Measurements from ENCODE around the gene NIPA2. TPM values are rescaled to one million over a fixed set of nuclear protein-coding genes. Genes with fewer than 3 reads are reported as not detected.

The NIPA2 gene
- total RNA-seq, 1 experiment from 2014 or later, result 77.9 TPM

GRCh38 chr15:22913646-22914380 lies 75.3 kb downstream of the NIPA2 start:
- H2BK120ac ChIP-seq (ENCODE audit: low read depth, low read length, poor library complexity, severe bottlenecking), result no peak overlapping the region
- no peak overlapping the region for H4K91ac ChIP-seq (ENCODE audit: insufficient read length, low read depth, low read length)
- H3K4me2 ChIP-seq (ENCODE audit: insufficient read depth, insufficient read length, low read length), result no peak overlapping the region
- no peak overlapping the region; the same call in 1 of the 2 replicates for H3K14ac ChIP-seq (ENCODE audit: insufficient read depth, low read length)
- H3K23ac ChIP-seq (ENCODE audit: insufficient read length, low read depth, low read length), result no peak overlapping the region
- H2BK12ac ChIP-seq (ENCODE audit: insufficient read length, low read depth, low read length), result no peak overlapping the region
- H3T11ph ChIP-seq (ENCODE audit: low read length), result no peak overlapping the region
- H3K56ac ChIP-seq (ENCODE audit: insufficient read length, low read depth, low read length), result no peak overlapping the region
- no peaks in the 10 kb centered on the region for H4K20me1 ChIP-seq (ENCODE audit: control insufficient read depth, insufficient read depth, insufficient read length)
- H3K4me3 Mint-ChIP-seq, result no peak overlapping the region
- H3K9ac ChIP-seq (ENCODE audit: extremely low read depth, insufficient read length, low read length), result no peak overlapping the region
- no peaks in the 10 kb centered on the region for H3K79me1 ChIP-seq (ENCODE audit: insufficient read depth, low read depth, low read length, poor library complexity, severe bottlenecking)
- no CpG with 5 or more reads among the region's 13 CpGs for WGBS (ENCODE audit: extremely low coverage, insufficient read length, low lambda C conversion rate)
- H3K27me3 Mint-ChIP-seq (ENCODE audit: low read depth), result no peaks in the 10 kb centered on the region
- no peaks in the 10 kb centered on the region for H3K27me3 ChIP-seq (ENCODE audit: insufficient read depth, low read length)
- no peaks in the 10 kb centered on the region for H3K4me1 Mint-ChIP-seq
- H3K79me2 ChIP-seq (ENCODE audit: insufficient read depth, low read length), result no peaks in the 10 kb centered on the region
- H3K18ac ChIP-seq (ENCODE audit: insufficient read length, low read depth, low read length), result no peak overlapping the region
- no peaks in the 10 kb centered on the region for H3K4me1 ChIP-seq (ENCODE audit: insufficient read depth, low read length)
- H3K36me3 Mint-ChIP-seq (ENCODE audit: insufficient read depth in 1 of 3, low read depth in 3 of 3), result peaks cover 22 to 60% (median 40%) of the 10 kb centered on the region in 3 experiments
- H3K27ac ChIP-seq (ENCODE audit: insufficient read length, low read depth, low read length), result no peak overlapping the region
- H4K8ac ChIP-seq (replicated peaks; ENCODE audit: insufficient read length, low read depth, low read length), result no peak overlapping the region
- TF ChIP-seq CTCF (conservative IDR thresholded peaks at IDR 0.05), result no peak
- H3K9me3 Mint-ChIP-seq, result no peaks in the 10 kb centered on the region
- no peak overlapping the region for H2AK5ac ChIP-seq (ENCODE audit: insufficient read length, low read length)
- no peak overlapping the region for H2BK5ac ChIP-seq (ENCODE audit: insufficient read length, low read length)
- peak overlapping the region in 1 of 3 experiments; percentile 70; a peak in 3 of 7 replicates for H3K27ac Mint-ChIP-seq
- no peak overlapping the region for H2BK15ac ChIP-seq (ENCODE audit: low read depth, low read length)
- H3K9me3 ChIP-seq (ENCODE audit: control insufficient read depth, low read depth, low read length), result no peaks in the 10 kb centered on the region
- no peak overlapping the region for H3K4ac ChIP-seq (ENCODE audit: low read depth, low read length)
- no peak overlapping the region for H4K5ac ChIP-seq (ENCODE audit: insufficient read length, low read depth, low read length)
- no peak overlapping the region for H2BK20ac ChIP-seq (ENCODE audit: low read depth, low read length, poor library complexity, severe bottlenecking)
- H3K23me2 ChIP-seq (ENCODE audit: insufficient read length, low read depth, low read length, poor library complexity, severe bottlenecking), result no peaks in the 10 kb centered on the region
- DNase-seq, result no peak
- no peak overlapping the region for H2AFZ ChIP-seq (ENCODE audit: low read length)

Data from H9 (cell line).